ENCODE measurements around the gene NOS3. TPM values are rescaled to one million over a fixed set of nuclear protein-coding genes. Genes with fewer than 3 reads are reported as not detected.

Gene NOS3
- total RNA-seq, 1 experiment from 2014 or later = 0.66 TPM

GRCh38 chr7:150964593-150965111, 26.2 kb upstream of the NOS3 start:
- Histone ChIP-seq H3K4me1 (ENCODE audit: insufficient read depth, low read length) (no peaks in the 10 kb centered on the region), H3K9me2 (replicated peaks; ENCODE audit: low read length) (no peaks in the 10 kb centered on the region), H3K9me3 (ENCODE audit: low read length) (no peaks in the 10 kb centered on the region), H3K4me2 (ENCODE audit: low read length) (no peak overlapping the region), H4K20me1 (ENCODE audit: low read length) (no peaks in the 10 kb centered on the region), H3K4me3 (ENCODE audit: low read length) (no peak overlapping the region), H3K27ac (ENCODE audit: low read length) (no peak overlapping the region), H2AFZ (ENCODE audit: low read length) (no peak overlapping the region), H3F3A (ENCODE audit: low read length, unreplicated experiment) (no peaks in the 10 kb centered on the region), H3K79me2 (ENCODE audit: low read length) (no peaks in the 10 kb centered on the region), H3K36me3 (ENCODE audit: low read depth, low read length) (no peaks in the 10 kb centered on the region), H3K9ac (ENCODE audit: low read length) (no peak overlapping the region), H3K27me3 (ENCODE audit: low read length) (peaks cover 20% of the 10 kb centered on the region; the same call in 1 of the 2 replicates)
- CTCF ChIA-PET = no interaction called here
- POLR2A ChIA-PET (ENCODE audit: unreplicated experiment) = interaction anchor here (0.6 kb wide), 1 partner anchor 64 kb away, joined by 3 read pairs; the partner anchor contains the start of gene ABCB8
- DNase-seq (no peak), ATAC-seq (peak; percentile 21; the same call in 1 of the 2 replicates)
- no TSS peak for BruUV-seq (replicated peaks)
- no peak for TF ChIP-seq EZH2 (IDR thresholded peaks at IDR 0.05; ENCODE audit: low read length, unreplicated experiment)
- no peak for TF ChIP-seq EZH2phosphoT487 (IDR thresholded peaks at IDR 0.05; ENCODE audit: borderline replicate concordance, low read length)
- TF ChIP-seq CTCF (conservative IDR thresholded peaks at IDR 0.05; ENCODE audit: low read depth, low read length) = no peak
- intact Hi-C loops (cut with micrococcal nuclease) = no loop called here

- Histone ChIP-seq H3K27me3 (ENCODE audit: low read length) (peaks cover 20% of the 10 kb centered on the region; the same call in 1 of the 2 replicates), H3K9me3 (ENCODE audit: low read length) (no peaks in the 10 kb centered on the region), H3F3A (ENCODE audit: low read length, unreplicated experiment) (no peaks in the 10 kb centered on the region), H3K9me2 (replicated peaks; ENCODE audit: low read length) (no peaks in the 10 kb centered on the region), H3K36me3 (ENCODE audit: low read depth, low read length) (no peaks in the 10 kb centered on the region), H3K9ac (ENCODE audit: low read length) (no peak overlapping the region), H3K27ac (ENCODE audit: low read length) (no peak overlapping the region), H3K4me1 (ENCODE audit: insufficient read depth, low read length) (no peaks in the 10 kb centered on the region), H3K4me2 (ENCODE audit: low read length) (no peak overlapping the region), H4K20me1 (ENCODE audit: low read length) (no peaks in the 10 kb centered on the region), H3K4me3 (ENCODE audit: low read length) (no peak overlapping the region), H3K79me2 (ENCODE audit: low read length) (no peaks in the 10 kb centered on the region), H2AFZ (ENCODE audit: low read length) (no peak overlapping the region)
- TF ChIP-seq EZH2phosphoT487 (IDR thresholded peaks at IDR 0.05; ENCODE audit: borderline replicate concordance, low read length) (no peak), CTCF (conservative IDR thresholded peaks at IDR 0.05; ENCODE audit: low read depth, low read length) (no peak), EZH2 (IDR thresholded peaks at IDR 0.05; ENCODE audit: low read length, unreplicated experiment) (no peak)
- CTCF ChIA-PET = interaction anchor here (0.9 kb wide), 1 partner anchor 151 kb away, joined by 3 read pairs; no protein-coding TSS in a partner anchor
- DNase-seq = no peak
- intact Hi-C loops (cut with micrococcal nuclease) = no loop called here
- POLR2A ChIA-PET (ENCODE audit: unreplicated experiment) = interaction anchor here (0.6 kb wide), 1 partner anchor 63 kb away, joined by 3 read pairs; the partner anchor contains the start of gene ABCB8
- 0 out of 2 replicates have a peak, but pooled peaks have one; percentile 14 for ATAC-seq
- no TSS peak for BruUV-seq (replicated peaks)
Measured at GRCh38 chr7:150965273-150965830, 25.5 kb upstream of the NOS3 start.

- H3K36me3 ChIP-seq (ENCODE audit: low read depth, low read length) = no peaks in the 10 kb centered on the region
- POLR2A ChIA-PET (ENCODE audit: unreplicated experiment) = no interaction called here
- H3K4me1 ChIP-seq (ENCODE audit: insufficient read depth, low read length) = no peaks in the 10 kb centered on the region
- DNase-seq (no peak), ATAC-seq (0 out of 2 replicates have a peak, but pooled peaks have one; percentile 15)
- peaks cover 20% of the 10 kb centered on the region; the same call in 1 of the 2 replicates for H3K27me3 ChIP-seq (ENCODE audit: low read length)
- intact Hi-C loops (cut with micrococcal nuclease) = no loop called here
- TF ChIP-seq CTCF (conservative IDR thresholded peaks at IDR 0.05; ENCODE audit: low read depth, low read length) = 0 out of 2 replicates have a peak, but pooled peaks have one; percentile 39
- TF ChIP-seq EZH2 (IDR thresholded peaks at IDR 0.05; ENCODE audit: low read length, unreplicated experiment) = no peak
- H3K9ac ChIP-seq (ENCODE audit: low read length) = no peak overlapping the region
- CTCF ChIA-PET = interaction anchor here (0.9 kb wide), 1 partner anchor 150 kb away, joined by 3 read pairs; no protein-coding TSS in a partner anchor
- no peak overlapping the region for H2AFZ ChIP-seq (ENCODE audit: low read length)
- H3F3A ChIP-seq (ENCODE audit: low read length, unreplicated experiment) = no peaks in the 10 kb centered on the region
- no peaks in the 10 kb centered on the region for H3K9me3 ChIP-seq (ENCODE audit: low read length)
- H4K20me1 ChIP-seq (ENCODE audit: low read length) = no peaks in the 10 kb centered on the region
- no peaks in the 10 kb centered on the region for H3K9me2 ChIP-seq (replicated peaks; ENCODE audit: low read length)
- no peaks in the 10 kb centered on the region for H3K79me2 ChIP-seq (ENCODE audit: low read length)
- H3K4me3 ChIP-seq (ENCODE audit: low read length) = no peak overlapping the region
- no peak overlapping the region for H3K27ac ChIP-seq (ENCODE audit: low read length)
- no TSS peak for BruUV-seq (replicated peaks)
- H3K4me2 ChIP-seq (ENCODE audit: low read length) = no peak overlapping the region
Measured at GRCh38 chr7:150966002-150966401, 24.8 kb upstream of the NOS3 start.
